Left forelimb (tissue), 1 donor: ENCODE measurements around the gene TYW5.
"Not testable (repeated sequence)": the region's sequence is repeated elsewhere in the genome, so short reads cannot be mapped to it uniquely, and the experiment has no call there.

Experiments
- DNase-seq: peaks from one replicate; pipeline ENCODE4 v3.0.0-alpha.2; 2018; ENCODE audit warnings: low spot score

The TYW5 gene

DNA sequence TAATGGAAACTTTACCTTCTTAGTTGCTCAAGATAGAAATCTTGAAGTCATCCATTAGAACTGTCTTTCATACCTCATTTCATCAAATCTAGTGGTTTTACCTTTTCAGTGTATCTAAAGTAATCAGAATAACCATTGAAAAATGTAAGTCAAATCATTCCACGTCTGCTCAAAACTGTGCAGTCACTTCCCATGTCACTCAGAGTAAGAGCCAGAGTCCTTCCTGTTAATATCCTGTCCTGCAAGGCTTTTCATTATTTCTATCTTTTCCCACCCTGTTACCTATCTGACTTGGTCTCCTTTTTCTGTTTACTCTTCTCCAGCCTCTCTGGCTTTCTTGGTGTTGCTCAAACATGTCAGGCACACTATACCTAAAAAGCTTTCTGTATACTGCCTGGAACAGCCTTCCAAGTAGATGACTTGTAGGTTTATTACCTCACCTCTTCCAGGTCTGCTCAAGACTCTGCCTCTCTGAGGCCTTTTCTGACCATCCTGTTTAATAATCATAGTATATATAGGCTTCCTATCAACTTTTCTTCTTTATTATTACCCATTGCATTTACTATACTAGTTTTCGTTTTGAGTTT lies 40.8 kb downstream of the TYW5 start:
- DNase-seq, result no peak

DNA sequence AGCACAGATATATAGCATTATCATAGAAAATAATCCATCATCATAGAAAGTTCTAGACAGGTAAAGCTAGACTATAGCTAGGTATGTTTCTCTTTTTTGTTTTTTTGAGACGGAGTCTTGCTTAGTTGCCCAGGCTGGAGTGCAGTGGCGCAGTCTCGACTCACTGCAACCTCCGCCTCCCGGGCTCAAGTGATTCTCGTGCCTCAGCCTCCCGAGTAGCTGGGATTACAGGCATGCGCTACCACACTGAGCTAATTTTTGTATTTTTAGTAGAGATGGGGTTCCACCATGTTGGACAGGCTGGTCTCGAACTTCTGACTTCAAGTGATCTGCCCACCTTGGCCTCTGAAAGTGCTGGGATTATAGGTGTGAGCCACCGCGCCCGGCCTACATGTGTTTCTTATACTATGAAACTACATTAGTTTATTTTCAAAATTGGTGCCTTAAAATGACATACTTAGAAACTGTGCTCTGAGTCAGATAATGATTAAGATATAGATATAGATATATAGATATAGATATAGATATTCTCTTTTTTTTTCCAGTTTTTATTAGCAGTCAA lies 42.7 kb downstream of the TYW5 start:
- not testable (repeated sequence) for DNase-seq

DNA sequence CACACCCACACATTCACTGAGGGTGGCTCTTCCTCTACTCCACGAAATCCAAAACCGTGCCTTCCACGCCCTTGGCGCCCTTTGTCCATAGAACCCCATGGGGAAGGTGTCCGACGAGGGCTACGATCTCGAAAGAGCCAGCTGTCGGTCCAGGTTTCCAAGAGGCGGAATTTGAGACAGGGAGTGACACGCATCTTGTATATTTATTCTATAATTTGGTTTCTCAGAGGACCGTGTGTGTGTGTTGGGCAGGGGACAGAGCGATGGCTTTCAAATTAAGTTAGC lies 43.5 kb downstream of the TYW5 start:
- DNase-seq, result no peak

DNA sequence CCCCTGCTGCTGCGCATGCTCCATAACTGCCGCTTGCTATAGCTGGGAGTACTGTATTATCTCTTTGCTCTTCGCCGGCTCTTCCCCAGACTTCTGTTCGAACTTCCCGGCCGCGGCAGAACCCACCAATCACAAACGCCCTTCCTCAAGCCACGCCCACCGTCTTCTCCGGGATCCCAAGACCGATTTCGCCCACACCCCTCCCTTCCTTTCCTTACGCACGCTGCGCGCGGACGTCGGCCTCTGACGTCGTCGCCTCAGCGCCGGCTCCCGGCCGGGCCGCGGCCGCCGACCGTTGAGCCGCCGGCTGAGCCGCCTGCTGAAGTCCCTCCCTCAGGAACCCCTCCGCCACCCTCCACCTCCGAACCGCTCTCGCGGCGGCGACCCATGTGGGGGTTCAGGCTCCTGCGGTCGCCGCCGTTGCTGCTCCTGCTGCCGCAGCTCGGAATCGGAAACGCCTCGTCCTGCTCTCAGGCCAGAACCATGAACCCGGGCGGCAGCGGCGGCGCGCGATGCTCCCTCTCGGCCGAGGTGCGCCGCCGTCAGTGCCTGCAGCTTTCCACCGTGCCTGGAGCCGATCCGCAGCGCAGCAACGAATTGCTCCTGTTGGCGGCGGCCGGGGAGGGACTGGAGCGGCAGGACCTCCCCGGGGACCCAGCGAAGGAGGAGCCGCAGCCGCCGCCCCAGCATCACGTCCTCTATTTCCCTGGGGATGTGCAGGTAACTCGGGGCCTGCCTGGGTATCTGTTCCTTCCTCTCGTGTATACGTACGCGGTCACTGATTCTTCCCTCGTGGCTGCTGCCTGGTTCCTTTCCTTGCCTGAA lies 44.0 kb downstream of the TYW5 start, which contains the start of gene C2orf69:
Gene C2orf69 (plus strand): TSS at position 242 of the 825 bp plus-strand sequence. CDS start 146 bp downstream, at position 388.
- DNase-seq, result peak; percentile 98

DNA sequence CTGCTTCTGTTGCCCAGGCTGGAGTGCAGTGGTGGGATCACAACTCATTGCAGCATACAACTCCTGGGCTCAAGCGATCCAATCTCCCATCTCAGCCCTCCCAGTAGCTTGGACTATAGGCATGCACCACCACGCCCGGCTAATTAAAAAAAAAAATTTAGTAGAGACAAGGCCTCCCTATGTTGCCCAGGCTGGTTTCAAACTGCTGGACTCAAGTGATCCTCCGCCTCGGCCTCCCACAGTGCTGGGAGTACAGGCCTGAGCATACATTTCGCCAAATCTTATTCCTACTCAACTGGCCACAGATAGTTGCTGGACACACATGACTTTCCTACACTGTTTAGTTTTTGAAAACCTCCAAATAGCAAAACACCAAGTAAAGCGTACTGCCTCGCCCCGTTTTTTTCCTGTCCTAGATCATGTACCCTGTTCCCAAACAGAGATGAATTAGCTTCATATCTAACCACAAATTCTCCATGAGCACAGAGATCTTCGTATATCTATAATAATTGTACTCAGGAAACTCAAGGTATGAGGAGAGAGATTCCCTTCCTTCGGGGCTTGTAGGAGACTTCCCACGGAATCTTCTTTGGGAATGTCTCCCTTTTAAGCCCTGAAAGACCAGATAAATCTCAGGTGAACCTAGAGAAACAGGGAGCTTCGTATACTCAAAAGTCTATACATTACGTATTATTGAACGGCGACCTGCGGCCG lies 44.8 kb downstream of the TYW5 start:
- DNase-seq, result no peak

DNA sequence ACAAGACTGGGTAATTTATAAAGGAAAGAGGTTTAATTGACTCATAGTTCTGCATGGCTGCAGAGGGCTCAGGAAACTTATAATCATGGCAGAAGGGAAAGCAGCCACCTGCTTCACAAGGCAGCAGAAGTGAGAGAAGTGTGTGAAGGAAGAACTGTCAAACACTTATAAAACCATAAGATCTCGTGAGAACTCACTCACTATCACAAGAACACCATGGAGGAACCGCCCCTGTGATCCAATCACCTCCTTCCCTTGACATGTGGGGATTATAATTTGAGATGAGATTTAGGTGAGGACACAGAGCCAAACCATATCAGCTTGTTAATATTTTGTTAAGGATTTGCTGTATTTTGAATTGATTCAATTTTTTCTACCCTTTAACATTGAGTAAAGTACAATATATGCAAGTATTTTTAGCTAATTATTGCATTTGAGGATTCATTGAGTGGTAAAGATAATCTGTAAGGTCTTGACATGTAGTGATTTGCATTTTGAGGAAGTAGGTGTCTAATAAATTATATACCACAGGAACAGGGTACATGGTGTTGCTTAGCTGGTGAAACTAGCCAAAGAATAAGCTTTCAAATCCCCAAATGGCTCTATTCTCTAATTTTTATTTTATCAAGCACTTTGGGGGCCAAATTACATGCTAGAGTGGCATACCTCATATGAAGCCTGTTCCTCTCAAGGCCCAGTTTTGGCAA lies 48.1 kb downstream of the TYW5 start:
- no peak for DNase-seq

DNA sequence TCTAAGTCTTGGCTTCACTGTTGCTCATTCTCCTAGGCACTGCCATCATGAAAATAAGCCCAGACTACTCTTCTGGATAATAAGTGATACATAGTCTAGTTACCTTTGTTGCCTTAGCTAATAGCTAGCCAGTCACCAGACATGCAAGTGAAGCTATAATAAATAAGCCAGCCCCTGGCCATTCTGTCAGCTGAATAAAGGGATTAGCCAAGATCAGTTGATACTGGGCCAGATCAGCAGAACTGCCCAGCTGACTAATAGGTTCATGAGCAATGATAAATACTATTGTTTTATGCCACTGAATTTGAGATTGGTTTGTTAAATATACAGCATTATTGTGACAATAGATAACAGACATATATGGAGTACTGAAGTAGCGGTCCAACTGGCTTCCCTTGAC lies 52.2 kb downstream of the TYW5 start:
- DNase-seq, result no peak

DNA sequence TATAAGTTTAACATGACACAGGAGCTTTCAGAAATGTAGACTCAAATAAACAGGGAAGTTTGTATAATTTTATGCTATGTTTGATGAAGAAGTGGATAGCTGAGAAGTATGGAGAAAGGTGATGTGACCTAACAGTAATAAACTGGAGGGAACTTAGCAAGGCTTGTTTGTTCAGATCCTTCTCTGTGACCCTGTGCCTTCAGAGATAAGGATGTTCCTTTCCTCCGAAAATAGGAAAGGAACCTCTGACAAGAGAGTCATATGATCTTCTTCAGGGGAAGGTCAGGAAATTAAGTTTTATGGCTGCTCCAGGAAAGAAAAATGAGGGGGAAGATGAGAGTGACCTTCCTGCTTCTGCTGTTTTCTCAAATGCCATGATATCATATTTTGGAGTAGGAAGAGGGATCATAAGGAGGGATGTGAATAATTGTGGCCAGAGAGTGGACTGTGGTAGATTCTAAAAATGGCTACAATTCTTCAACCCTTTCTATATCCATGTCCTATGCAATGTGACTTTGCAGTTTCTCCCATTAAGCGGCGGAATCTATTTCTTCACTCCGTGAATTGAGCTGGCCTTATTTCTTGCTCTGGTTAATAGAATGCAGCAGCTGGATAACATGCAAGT lies 52.7 kb downstream of the TYW5 start:
- DNase-seq, result no peak

DNA sequence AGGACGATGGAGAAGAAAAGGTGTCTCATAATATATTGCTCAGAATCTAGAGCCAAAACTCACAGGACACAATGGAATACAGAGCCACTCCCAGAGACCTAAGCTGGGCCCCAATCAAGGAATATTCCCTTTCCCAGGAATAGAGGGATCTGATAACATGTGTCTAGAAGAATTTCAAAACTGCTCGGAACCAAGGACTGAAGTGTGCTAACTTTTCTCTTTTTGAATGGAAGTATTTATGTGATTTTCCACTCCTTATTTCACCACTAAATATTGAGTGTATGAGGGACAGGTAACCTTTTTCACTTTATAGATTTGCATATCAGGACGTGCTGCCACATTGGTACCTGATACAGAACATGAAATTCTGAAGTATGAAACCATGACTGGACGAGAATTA lies 53.3 kb downstream of the TYW5 start:
- no peak for DNase-seq

DNA sequence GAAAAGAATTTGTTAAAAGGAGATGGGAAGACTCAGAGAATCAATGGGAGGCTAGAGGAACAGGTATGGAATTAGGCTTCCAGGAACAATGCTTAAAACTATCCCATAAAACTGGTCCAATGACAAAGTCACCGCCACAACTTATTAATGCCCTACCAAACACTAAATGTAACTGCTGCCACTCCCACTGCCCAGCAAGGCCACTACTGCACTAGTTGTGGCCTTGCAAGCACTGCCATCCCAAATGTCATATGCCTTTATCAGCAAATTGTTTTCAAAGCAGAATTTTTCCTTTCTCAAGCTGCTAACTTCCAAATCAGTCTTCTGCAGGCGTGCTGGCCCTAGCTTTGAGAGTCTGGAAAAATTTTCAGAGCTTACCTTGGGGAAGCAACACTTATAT lies 58.7 kb downstream of the TYW5 start:
- DNase-seq, result no peak

DNA sequence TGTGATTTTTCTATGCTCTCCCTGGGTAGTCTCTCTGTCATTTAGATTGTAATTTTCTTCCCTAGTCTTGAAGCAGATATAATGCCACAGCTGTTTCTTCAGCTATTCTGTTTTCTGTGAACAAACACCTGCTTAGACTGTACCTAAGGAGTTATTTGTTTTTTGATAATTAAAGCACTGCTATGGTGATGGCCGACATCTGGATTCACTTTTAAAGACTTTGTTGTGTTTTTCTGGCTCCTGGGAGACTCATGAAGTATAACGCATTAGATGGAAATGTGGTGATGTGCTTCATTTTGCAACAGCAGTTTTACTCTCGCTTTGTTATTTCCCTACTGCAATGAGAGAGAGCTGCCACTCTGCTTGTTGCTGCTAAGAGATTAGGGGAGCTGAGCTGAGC lies 59.9 kb downstream of the TYW5 start:
- DNase-seq, result no peak

DNA sequence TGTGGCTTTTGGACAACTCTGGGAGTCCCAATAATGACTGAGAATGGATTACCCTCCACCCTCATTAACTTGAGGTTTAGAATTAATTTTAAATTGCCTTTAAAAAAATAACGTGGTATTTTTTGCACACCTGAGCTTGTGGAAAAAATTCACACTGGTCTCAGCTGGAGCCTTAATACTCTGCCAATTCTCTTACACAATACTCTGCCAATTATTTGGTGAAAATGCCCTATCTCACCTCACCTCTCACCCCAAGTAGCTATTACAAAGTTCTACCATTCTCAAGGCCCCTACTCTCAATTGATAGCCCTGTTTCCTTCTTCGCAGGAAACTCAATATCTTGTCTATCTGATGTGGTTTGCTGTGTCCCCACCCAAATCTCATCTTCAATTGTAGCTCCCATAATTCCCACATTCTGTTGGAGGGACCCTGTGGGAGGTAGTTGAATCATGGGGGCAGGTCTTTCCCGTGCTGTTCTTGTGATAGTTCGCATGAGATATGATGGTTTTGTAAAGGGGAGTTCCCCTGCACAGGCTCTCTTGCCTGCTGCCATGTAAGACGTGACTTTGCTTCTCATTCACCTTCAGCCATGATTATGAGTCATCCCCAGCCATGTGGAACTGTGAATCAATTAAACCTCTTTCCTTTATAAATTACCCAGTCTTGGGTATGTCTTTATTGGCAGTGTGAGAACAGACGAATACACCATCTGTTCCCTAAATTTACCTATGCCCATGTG lies 71.6 kb downstream of the TYW5 start:
- DNase-seq, result no peak

DNA sequence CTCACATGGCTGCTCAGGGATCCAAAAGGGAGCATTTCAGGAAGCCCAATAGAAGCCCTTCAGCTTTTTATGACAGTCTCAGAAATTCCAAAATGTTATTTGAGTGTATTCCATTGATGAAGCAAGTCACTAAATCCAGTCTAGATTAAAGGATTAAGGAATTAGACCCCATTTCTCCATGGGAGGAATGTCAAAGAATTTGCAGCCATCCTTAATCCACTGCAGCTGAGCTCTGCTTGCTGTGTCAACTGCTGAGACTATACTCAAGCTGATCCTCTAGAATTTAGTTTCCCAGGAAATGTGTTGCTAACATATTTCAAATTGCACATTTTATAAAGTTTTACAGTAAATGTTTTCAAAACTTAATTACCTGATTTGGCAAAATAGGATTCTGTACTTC lies 72.6 kb downstream of the TYW5 start:
- no peak for DNase-seq
